Calu3 (cell line): Measurements from ENCODE around the gene CACNA1G. TPM values are rescaled to one million over a fixed set of nuclear protein-coding genes. Genes with fewer than 3 reads are reported as not detected.

Experiments used
- BruUV-seq: library from RNA; stranded (reverse); fragments of 400-500 nt; replicated peaks from 2 replicates; lab custom pipeline; 2021; lab: Mats Ljungman, UMichigan
- CTCF ChIA-PET: fragments of 300-600 bp; sonication (Branson Sonifier 250); formaldehyde crosslinking; loops from one replicate; lab custom pipeline; 2022; ENCODE audit warnings: antibody characterized with exemption; lab: Charles Lee
- DNase-seq: peaks from one replicate; pipeline ENCODE4 v3.0.0; 2022
- H3K27ac Mint-ChIP-seq: one replicate; pipeline ENCODE4 v1.8.0; 2022; ENCODE audit warnings: mixed read lengths; ENCODE audit not compliant: unreplicated experiment
- H3K27me3 Mint-ChIP-seq: one replicate; pipeline ENCODE4 v1.8.0; 2022; ENCODE audit warnings: mixed read lengths; ENCODE audit not compliant: unreplicated experiment
- H3K36me3 Mint-ChIP-seq: one replicate; pipeline ENCODE4 v1.8.0; 2022; ENCODE audit warnings: mild to moderate bottlenecking, moderate library complexity, mixed read lengths; ENCODE audit not compliant: insufficient read depth, unreplicated experiment
- H3K4me1 Mint-ChIP-seq: one replicate; pipeline ENCODE4 v1.8.0; 2022; ENCODE audit warnings: mild to moderate bottlenecking, low read depth, mixed read lengths; ENCODE audit not compliant: unreplicated experiment
- H3K4me3 Mint-ChIP-seq: one replicate; pipeline ENCODE4 v1.8.0; 2022; ENCODE audit warnings: mild to moderate bottlenecking, low read depth, moderate library complexity, mixed read lengths; ENCODE audit not compliant: unreplicated experiment
- H3K9me3 Mint-ChIP-seq: one replicate; pipeline ENCODE4 v1.8.0; 2022; ENCODE audit warnings: low read depth, mixed read lengths; ENCODE audit not compliant: unreplicated experiment
- intact Hi-C: fragments of 100-400 bp; cut with micrococcal nuclease; formaldehyde crosslinking; loops from one replicate; pipeline ENCODE4 v1.10.0; 2022; ENCODE audit not compliant: unreplicated experiment
- total RNA-seq: library from RNA; stranded (reverse); gene quantifications from 2 replicates; pipeline ENCODE4 v1.2.3, GENCODE V29; 2022
- TF ChIP-seq, protein P1 (sequence below): fragments of 200-600 bp; IDR thresholded peaks from one replicate; pipeline ENCODE4 v1.8.0; 2022; ENCODE audit warnings: antibody characterized with exemption; ENCODE audit not compliant: unreplicated experiment

CACNA1G gene
- total RNA-seq, 1 experiment from 2014 or later: not detected

GRCh38 chr17:50607522-50608175 is 47.1 kb downstream of the CACNA1G start:
- Mint-ChIP-seq H3K27ac (no peak overlapping the region), H3K27me3 (peaks cover 91% of the 10 kb centered on the region), H3K4me1 (no peaks in the 10 kb centered on the region), H3K36me3 (no peaks in the 10 kb centered on the region), H3K4me3 (no peak overlapping the region), H3K9me3 (no peaks in the 10 kb centered on the region)
- TF ChIP-seq, protein P1, sequence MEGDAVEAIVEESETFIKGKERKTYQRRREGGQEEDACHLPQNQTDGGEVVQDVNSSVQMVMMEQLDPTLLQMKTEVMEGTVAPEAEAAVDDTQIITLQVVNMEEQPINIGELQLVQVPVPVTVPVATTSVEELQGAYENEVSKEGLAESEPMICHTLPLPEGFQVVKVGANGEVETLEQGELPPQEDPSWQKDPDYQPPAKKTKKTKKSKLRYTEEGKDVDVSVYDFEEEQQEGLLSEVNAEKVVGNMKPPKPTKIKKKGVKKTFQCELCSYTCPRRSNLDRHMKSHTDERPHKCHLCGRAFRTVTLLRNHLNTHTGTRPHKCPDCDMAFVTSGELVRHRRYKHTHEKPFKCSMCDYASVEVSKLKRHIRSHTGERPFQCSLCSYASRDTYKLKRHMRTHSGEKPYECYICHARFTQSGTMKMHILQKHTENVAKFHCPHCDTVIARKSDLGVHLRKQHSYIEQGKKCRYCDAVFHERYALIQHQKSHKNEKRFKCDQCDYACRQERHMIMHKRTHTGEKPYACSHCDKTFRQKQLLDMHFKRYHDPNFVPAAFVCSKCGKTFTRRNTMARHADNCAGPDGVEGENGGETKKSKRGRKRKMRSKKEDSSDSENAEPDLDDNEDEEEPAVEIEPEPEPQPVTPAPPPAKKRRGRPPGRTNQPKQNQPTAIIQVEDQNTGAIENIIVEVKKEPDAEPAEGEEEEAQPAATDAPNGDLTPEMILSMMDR: peak; percentile 5
- BruUV-seq: no TSS peak
- CTCF ChIA-PET: no interaction called here
- no peak for DNase-seq
- intact Hi-C loops: no loop called here

DNA sequence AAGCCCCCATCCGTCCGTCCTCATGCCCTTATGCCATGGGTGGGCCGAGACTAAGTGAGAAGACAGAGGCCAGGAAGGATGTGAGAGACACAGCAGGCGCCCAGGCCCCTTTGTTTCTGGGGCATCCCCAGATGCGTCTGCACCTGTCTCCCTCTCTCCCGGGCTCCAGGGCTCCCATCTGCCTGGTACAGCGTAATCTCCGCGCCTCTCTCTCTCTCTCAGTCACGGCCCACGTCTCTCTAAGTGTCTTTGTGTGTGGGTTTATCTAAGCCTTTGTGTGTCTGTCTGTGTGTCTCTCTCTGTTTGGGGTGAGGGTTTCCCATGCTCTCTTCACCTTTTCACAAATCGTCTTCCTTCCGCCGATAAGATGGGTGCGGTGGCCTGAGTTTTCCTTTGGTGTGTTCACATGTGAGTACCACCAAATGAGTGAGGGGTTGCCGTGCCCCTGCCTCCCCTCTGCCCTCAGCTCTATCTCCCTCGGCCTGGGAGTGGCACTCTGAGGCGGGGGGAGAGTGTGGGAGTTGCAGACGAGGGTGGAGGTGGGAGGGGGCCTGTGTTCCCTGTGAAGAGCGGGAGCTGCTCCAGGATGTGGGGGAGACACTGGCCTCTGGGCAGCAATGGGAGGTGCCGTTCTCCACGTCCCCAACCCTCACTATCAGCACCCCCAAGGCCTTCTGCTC is 48.3 kb downstream of the CACNA1G start:
- H3K27ac Mint-ChIP-seq: no peak overlapping the region
- peaks cover 85% of the 10 kb centered on the region for H3K27me3 Mint-ChIP-seq
- intact Hi-C loops: no loop called here
- no peaks in the 10 kb centered on the region for H3K9me3 Mint-ChIP-seq
- no TSS peak for BruUV-seq
- no peaks in the 10 kb centered on the region for H3K36me3 Mint-ChIP-seq
- TF ChIP-seq, protein P1: no peak
- no peak overlapping the region for H3K4me3 Mint-ChIP-seq
- CTCF ChIA-PET: no interaction called here
- DNase-seq: no peak
- no peaks in the 10 kb centered on the region for H3K4me1 Mint-ChIP-seq

DNA sequence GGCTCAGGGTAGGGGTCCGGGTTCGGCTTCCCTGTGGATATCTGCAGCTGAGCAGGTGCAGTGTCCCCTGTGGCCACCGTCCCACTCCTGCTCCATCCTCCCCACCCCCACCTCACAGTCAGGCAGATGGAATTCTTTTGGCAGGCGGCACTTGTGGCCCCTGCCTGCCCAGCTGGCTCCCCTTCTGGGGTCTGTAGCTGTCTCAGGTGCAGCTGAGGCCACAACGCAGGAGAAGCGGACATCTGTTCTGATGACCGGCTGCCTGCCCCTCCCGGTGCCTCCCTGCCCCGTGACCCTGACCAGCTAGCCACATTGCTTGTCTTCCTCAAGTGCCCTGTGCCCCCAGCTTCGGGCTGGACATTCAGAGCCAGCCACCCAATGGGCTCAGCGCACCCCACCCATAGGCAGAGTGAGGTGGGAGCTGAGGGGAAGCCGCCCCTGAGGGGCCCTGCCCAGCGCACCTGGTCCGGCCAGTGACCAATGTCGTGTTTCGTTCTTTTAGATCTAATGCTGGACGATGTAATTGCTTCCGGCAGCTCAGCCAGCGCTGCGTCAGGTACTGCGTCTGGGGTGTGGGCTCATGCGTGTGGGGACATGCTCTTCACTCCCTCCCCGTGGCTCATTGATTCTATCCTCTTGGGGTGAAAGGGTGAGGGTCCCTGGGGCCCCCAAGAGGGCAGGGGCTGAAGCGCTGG is 49.0 kb downstream of the CACNA1G start:
- CTCF ChIA-PET: no interaction called here

DNA sequence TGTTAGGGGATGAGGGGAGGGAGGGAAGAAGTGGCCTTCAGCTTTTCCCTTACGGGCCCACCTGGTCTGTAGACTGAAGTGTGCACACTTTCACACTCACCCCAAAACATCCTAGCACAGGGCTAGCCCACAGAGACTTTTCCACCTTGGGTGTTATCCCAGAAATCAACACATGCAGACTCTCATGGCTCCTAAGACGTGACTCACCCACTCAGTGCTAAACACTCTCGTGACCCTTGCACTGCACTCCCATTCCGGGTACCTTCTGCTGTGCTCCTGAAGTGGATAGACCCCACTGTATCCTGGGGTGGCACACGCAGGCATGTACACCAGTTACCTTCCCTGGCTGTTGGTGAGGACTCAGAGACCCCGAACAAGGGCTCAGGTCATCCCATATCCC is 51.1 kb downstream of the CACNA1G start:
- TF ChIP-seq, protein P1: no peak
- H3K36me3 Mint-ChIP-seq: no peaks in the 10 kb centered on the region
- H3K4me3 Mint-ChIP-seq: no peak overlapping the region
- H3K27me3 Mint-ChIP-seq: peaks cover 85% of the 10 kb centered on the region
- H3K9me3 Mint-ChIP-seq: no peaks in the 10 kb centered on the region
- CTCF ChIA-PET: interaction anchor here (1.3 kb wide), 1 partner anchor 14 kb away, joined by 3 read pairs; no protein-coding TSS in a partner anchor
- intact Hi-C loops: no loop called here
- DNase-seq: no peak
- no peak overlapping the region for H3K27ac Mint-ChIP-seq
- H3K4me1 Mint-ChIP-seq: no peaks in the 10 kb centered on the region
- no TSS peak for BruUV-seq

More for the DNA sequence above, 49.0 kb downstream of the CACNA1G start:
- Mint-ChIP-seq H3K4me3 (no peak overlapping the region), H3K36me3 (no peaks in the 10 kb centered on the region), H3K27me3 (peaks cover 85% of the 10 kb centered on the region), H3K27ac (no peak overlapping the region), H3K9me3 (no peaks in the 10 kb centered on the region), H3K4me1 (no peaks in the 10 kb centered on the region)
- intact Hi-C loops: no loop called here
- no TSS peak for BruUV-seq
- TF ChIP-seq, protein P1: no peak
- DNase-seq: no peak
